ENCODE results near the gene WBP2. TPM values are rescaled to one million over a fixed set of nuclear protein-coding genes. Genes with fewer than 3 reads are reported as not detected.

WBP2 gene
- total RNA-seq, 1 experiment from 2014 or later = 55.7 TPM

DNA sequence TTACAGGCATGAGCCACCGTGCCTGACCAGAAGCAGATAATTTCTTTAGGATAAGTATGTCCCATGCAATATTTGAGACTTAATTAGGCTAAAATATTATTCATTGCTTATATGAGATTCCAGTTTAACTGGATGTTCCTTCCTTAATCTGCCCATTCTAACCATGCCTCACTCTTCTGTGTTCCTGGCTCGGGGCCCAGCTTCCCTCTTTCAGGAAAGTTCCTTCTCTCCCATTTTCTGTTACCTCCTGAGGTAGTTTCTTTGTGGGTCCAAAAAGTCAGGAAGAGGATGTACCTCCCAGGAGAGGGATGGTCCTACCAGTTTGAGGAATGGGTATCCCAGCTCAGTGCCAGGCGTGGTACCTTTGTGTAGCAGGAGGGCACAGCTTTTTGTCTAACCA, 47.3 kb downstream of the WBP2 start:
- CTCF ChIA-PET = interaction anchor here (0.7 to 1.1 kb wide), 2 partner anchors 133 to 175 kb away, joined by 3 to 4 read pairs; partner anchors contain the start of gene SMIM5
- H3K27ac Mint-ChIP-seq (ENCODE audit: low read depth, unreplicated experiment) = no peak overlapping the region
- BruUV-seq (replicated peaks) = no TSS peak

DNA sequence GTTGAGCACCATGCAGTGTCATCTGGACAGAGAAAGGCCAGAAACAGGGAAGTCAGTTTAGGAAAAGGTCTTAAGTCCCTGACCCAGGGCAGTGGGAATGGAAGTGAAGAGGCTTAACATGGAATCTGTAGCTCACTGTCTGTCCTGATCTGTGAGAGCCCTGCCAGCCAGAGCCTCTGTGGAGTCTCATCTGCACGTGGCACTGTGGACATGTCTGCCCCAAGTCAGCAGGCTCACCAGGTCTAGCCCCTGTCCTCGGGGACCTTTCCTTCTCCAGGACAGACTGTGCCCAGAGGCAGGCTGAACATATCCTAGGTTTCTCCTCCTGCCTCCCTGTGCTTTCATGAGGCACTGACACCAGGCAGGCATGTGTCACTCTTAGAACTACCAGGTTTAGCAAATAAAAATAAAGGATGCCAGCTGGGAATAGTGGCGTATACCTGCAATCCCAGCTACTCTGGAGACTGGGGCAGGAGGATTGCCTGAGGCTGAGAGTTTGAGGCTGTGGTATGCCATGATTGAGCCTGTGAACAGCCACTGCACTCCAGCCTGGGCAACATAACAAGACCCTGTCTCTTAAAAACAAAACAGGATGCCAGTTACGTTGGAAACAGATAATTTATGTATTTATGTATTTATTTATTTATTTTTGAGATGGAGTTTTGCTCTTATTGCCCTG, 48.2 kb downstream of the WBP2 start:
- CTCF ChIA-PET = interaction anchor here (1.1 kb wide), 1 partner anchor 174 kb away, joined by 4 read pairs; the partner anchor contains the start of gene SMIM5
- Mint-ChIP-seq H3K27me3 (ENCODE audit: insufficient read depth, unreplicated experiment) (no peaks in the 10 kb centered on the region), H3K4me3 (ENCODE audit: unreplicated experiment) (no peak overlapping the region), H3K36me3 (ENCODE audit: insufficient read depth, unreplicated experiment) (peaks cover 17% of the 10 kb centered on the region), H3K9me3 (ENCODE audit: unreplicated experiment) (no peaks in the 10 kb centered on the region), H3K27ac (ENCODE audit: low read depth, unreplicated experiment) (no peak overlapping the region), H3K4me1 (ENCODE audit: insufficient read depth, unreplicated experiment) (peaks cover 11% of the 10 kb centered on the region)
- TF ChIP-seq, protein P1, sequence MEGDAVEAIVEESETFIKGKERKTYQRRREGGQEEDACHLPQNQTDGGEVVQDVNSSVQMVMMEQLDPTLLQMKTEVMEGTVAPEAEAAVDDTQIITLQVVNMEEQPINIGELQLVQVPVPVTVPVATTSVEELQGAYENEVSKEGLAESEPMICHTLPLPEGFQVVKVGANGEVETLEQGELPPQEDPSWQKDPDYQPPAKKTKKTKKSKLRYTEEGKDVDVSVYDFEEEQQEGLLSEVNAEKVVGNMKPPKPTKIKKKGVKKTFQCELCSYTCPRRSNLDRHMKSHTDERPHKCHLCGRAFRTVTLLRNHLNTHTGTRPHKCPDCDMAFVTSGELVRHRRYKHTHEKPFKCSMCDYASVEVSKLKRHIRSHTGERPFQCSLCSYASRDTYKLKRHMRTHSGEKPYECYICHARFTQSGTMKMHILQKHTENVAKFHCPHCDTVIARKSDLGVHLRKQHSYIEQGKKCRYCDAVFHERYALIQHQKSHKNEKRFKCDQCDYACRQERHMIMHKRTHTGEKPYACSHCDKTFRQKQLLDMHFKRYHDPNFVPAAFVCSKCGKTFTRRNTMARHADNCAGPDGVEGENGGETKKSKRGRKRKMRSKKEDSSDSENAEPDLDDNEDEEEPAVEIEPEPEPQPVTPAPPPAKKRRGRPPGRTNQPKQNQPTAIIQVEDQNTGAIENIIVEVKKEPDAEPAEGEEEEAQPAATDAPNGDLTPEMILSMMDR (IDR thresholded peaks at IDR 0.05; ENCODE audit: unreplicated experiment) = no peak
- intact Hi-C loops (cut with micrococcal nuclease) = no loop called here
- DNase-seq (ENCODE audit: unreplicated experiment) = no peak
- POLR2A ChIA-PET = interaction anchor here (1.2 to 1.6 kb wide), 2 partner anchors 22 to 140 kb away, joined by 3 to 5 read pairs; partner anchors contain the start of gene RECQL5
- BruUV-seq (replicated peaks) = no TSS peak

More for the DNA sequence above, 47.3 kb downstream of the WBP2 start:
- DNase-seq (ENCODE audit: unreplicated experiment) = no peak
- Mint-ChIP-seq H3K4me3 (ENCODE audit: unreplicated experiment) (no peak overlapping the region), H3K36me3 (ENCODE audit: insufficient read depth, unreplicated experiment) (peaks cover 21% of the 10 kb centered on the region), H3K9me3 (ENCODE audit: unreplicated experiment) (no peaks in the 10 kb centered on the region), H3K27me3 (ENCODE audit: insufficient read depth, unreplicated experiment) (no peaks in the 10 kb centered on the region), H3K4me1 (ENCODE audit: insufficient read depth, unreplicated experiment) (peaks cover 11% of the 10 kb centered on the region)
- TF ChIP-seq, protein P1 (IDR thresholded peaks at IDR 0.05; ENCODE audit: unreplicated experiment) = no peak
- POLR2A ChIA-PET = interaction anchor here (1.2 to 1.6 kb wide), 2 partner anchors 22 to 141 kb away, joined by 3 to 5 read pairs; partner anchors contain the start of gene RECQL5
- intact Hi-C loops (cut with micrococcal nuclease) = no loop called here

DNA sequence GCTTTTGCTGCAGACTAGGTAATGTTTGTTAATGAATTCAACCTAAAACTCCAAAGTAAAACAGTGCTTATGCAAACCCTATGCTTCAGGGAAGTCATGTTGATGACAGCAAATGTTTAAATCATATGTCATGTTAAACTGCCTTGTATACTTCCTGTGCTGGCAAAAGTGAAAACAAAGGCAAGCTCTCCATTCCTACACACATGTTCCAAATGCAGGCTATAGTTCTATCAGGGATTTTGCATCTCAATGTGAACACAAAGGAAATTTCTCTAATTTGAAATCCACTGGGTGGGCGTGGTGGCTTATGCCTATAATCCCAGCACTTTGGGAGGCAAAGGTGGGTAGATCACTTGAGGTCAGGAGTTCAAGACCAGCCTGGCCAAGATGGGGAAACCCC, 51.3 kb downstream of the WBP2 start:
- Mint-ChIP-seq H3K4me3 (ENCODE audit: unreplicated experiment) (no peak overlapping the region), H3K9me3 (ENCODE audit: unreplicated experiment) (no peaks in the 10 kb centered on the region), H3K4me1 (ENCODE audit: insufficient read depth, unreplicated experiment) (peaks cover 11% of the 10 kb centered on the region), H3K27me3 (ENCODE audit: insufficient read depth, unreplicated experiment) (no peaks in the 10 kb centered on the region), H3K36me3 (ENCODE audit: insufficient read depth, unreplicated experiment) (peaks cover 23% of the 10 kb centered on the region), H3K27ac (ENCODE audit: low read depth, unreplicated experiment) (no peak overlapping the region)
- CTCF ChIA-PET = interaction anchor here (0.6 to 1.9 kb wide), 3 partner anchors 12 to 476 kb away, joined by 3 to 6 read pairs (median 3); no protein-coding TSS in a partner anchor
- POLR2A ChIA-PET = interaction anchor here (0.7 to 2.0 kb wide), 4 partner anchors 13 to 751 kb away, joined by 3 to 5 read pairs (median 4); partner anchors contain the start of gene WBP2
- no TSS peak for BruUV-seq (replicated peaks)
- intact Hi-C loops (cut with micrococcal nuclease) = no loop called here
- DNase-seq (ENCODE audit: unreplicated experiment) = no peak
- TF ChIP-seq, protein P1 (IDR thresholded peaks at IDR 0.05; ENCODE audit: unreplicated experiment) = no peak

DNA sequence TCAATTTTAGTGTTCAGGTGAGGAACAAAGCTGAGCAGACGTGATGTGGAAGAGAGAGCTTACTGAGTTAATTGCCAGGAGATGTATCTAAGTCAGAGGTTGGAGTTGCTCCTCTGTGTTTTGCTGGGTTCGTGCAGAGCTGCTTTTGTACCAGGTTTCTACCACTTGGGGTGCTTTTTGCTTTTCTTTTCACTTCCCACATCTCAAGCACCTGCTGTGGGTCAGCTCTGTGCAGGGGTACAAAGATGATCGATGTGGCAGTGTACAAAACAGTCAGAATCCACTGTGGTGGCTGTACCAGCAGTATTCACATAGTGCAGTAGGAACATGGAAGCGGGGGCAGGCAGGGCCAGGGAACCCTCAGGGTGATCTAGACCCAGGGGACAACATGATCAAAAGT, 55.7 kb downstream of the WBP2 start:
- no peak for DNase-seq (ENCODE audit: unreplicated experiment)
- POLR2A ChIA-PET = interaction anchor here (1.3 kb wide), 1 partner anchor 19 kb away, joined by 3 read pairs; no protein-coding TSS in a partner anchor
- TF ChIP-seq, protein P1 (IDR thresholded peaks at IDR 0.05; ENCODE audit: unreplicated experiment) = no peak
- no TSS peak for BruUV-seq (replicated peaks)
- Mint-ChIP-seq H3K27ac (ENCODE audit: low read depth, unreplicated experiment) (no peak overlapping the region), H3K36me3 (ENCODE audit: insufficient read depth, unreplicated experiment) (peaks cover 45% of the 10 kb centered on the region), H3K27me3 (ENCODE audit: insufficient read depth, unreplicated experiment) (no peaks in the 10 kb centered on the region), H3K4me3 (ENCODE audit: unreplicated experiment) (no peak overlapping the region), H3K4me1 (ENCODE audit: insufficient read depth, unreplicated experiment) (no peaks in the 10 kb centered on the region), H3K9me3 (ENCODE audit: unreplicated experiment) (no peaks in the 10 kb centered on the region)
- intact Hi-C loops (cut with micrococcal nuclease) = no loop called here
- CTCF ChIA-PET = interaction anchor here (1.1 to 1.2 kb wide), 2 partner anchors 12 to 26 kb away, joined by 3 to 4 read pairs; no protein-coding TSS in a partner anchor
